ENCODE results near the gene SGPL1.

SGPL1 gene

GRCh38 chr10:70926226-70927000, 110.7 kb downstream of the SGPL1 start:
- DNase-seq (ENCODE audit: low read depth), result no peak
- TF ChIP-seq, protein P1, sequence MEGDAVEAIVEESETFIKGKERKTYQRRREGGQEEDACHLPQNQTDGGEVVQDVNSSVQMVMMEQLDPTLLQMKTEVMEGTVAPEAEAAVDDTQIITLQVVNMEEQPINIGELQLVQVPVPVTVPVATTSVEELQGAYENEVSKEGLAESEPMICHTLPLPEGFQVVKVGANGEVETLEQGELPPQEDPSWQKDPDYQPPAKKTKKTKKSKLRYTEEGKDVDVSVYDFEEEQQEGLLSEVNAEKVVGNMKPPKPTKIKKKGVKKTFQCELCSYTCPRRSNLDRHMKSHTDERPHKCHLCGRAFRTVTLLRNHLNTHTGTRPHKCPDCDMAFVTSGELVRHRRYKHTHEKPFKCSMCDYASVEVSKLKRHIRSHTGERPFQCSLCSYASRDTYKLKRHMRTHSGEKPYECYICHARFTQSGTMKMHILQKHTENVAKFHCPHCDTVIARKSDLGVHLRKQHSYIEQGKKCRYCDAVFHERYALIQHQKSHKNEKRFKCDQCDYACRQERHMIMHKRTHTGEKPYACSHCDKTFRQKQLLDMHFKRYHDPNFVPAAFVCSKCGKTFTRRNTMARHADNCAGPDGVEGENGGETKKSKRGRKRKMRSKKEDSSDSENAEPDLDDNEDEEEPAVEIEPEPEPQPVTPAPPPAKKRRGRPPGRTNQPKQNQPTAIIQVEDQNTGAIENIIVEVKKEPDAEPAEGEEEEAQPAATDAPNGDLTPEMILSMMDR (IDR thresholded peaks at IDR 0.05; ENCODE audit: low read depth, low read length, missing control alignments), result no peak
- no peak overlapping the region for H3K4me3 ChIP-seq (ENCODE audit: low read depth, low read length)
- in situ Hi-C loops (cut with HindIII; ENCODE audit: low sequenced_read_pairs), result no loop called here

- in situ Hi-C loops (cut with HindIII; ENCODE audit: low sequenced_read_pairs), result no loop called here
- TF ChIP-seq, protein P1 (IDR thresholded peaks at IDR 0.05; ENCODE audit: low read depth, low read length, missing control alignments), result no peak
- no peak for DNase-seq (ENCODE audit: low read depth)
- H3K4me3 ChIP-seq (ENCODE audit: low read depth, low read length), result no peak overlapping the region
These were observed 111.6 kb downstream of the SGPL1 start for GRCh38 chr10:70927189-70927943.

DNA sequence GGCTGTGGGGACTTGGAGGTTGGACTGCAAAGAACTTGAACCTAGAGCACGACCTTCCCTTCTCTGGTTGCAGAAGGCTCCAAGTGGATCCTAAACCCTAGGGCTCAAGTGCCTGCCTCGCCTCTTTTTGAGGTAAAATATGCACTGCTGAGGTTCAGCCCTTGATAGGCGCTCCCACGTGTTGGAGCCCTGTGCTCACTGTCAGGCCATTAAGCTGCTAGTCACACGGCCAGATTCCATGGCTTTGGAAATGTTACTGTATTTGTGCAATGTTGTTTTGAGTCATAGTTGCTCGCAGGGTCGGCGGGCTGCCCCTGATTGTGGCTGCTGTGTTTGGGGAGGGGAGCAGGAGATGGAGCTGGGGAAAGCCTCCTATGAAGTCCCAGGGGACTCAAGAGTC, 112.4 kb downstream of the SGPL1 start:
- no peak overlapping the region for H3K4me3 ChIP-seq (ENCODE audit: low read depth, low read length)
- TF ChIP-seq, protein P1 (IDR thresholded peaks at IDR 0.05; ENCODE audit: low read depth, low read length, missing control alignments), result no peak
- in situ Hi-C loops (cut with HindIII; ENCODE audit: low sequenced_read_pairs), result no loop called here
- no peak for DNase-seq (ENCODE audit: low read depth)

GRCh38 chr10:70930263-70931000, 114.7 kb downstream of the SGPL1 start:
- no peak for DNase-seq (ENCODE audit: low read depth)
- no peak overlapping the region for H3K4me3 ChIP-seq (ENCODE audit: low read depth, low read length)
- TF ChIP-seq, protein P1 (IDR thresholded peaks at IDR 0.05; ENCODE audit: low read depth, low read length, missing control alignments), result no peak
- in situ Hi-C loops (cut with HindIII; ENCODE audit: low sequenced_read_pairs), result no loop called here

All from astrocyte of the cerebellum (primary cell).